Stimulated activated naive CD8-positive, alpha-beta T cell treated with anti-CD3 and anti-CD28 coated beads, Interleukin-15, amount 100 ng/mL, for 72 hours (primary cell): ENCODE data around the gene MAGEA1.
A peak's percentile ranks its signal among the peaks of the same experiment; 100 is the strongest.
"Not testable (repeated sequence)": the region's sequence is repeated elsewhere in the genome, so short reads cannot be mapped to it uniquely, and the experiment has no call there.

ENCODE experiments used
- ATAC-seq: fragments of 150-1000 bp; cut with Tn5 transposase; 2 replicates; pipeline ENCODE4 v1.10.0; 2021; ENCODE audit warnings: mild to moderate bottlenecking, moderate library complexity
- DNase-seq, 2 donors: peaks; one replicate each; pipeline ENCODE4 v3.0.0; 2021 to 2022
- H3K27ac Mint-ChIP-seq, 2 donors: one replicate each; pipeline ENCODE4 v1.8.0; 2022; ENCODE audit warnings: mild to moderate bottlenecking in 2 of 2, mixed read lengths in 2 of 2, moderate library complexity in 2 of 2
- H3K27me3 Mint-ChIP-seq: one replicate; pipeline ENCODE4 v1.8.0; 2022; ENCODE audit warnings: mixed read lengths
- H3K4me1 Mint-ChIP-seq: one replicate; pipeline ENCODE4 v1.8.0; 2022; ENCODE audit warnings: mild to moderate bottlenecking, mixed read lengths
- H3K4me3 Mint-ChIP-seq, 2 donors: one replicate each; pipeline ENCODE4 v1.8.0; 2022; ENCODE audit warnings: mild to moderate bottlenecking in 2 of 2, mixed read lengths in 2 of 2, moderate library complexity in 1 of 2
- H3K9me3 Mint-ChIP-seq, 2 donors: one replicate each; pipeline ENCODE4 v1.8.0; 2022; ENCODE audit warnings: mixed read lengths in 2 of 2

The MAGEA1 gene

GRCh38 chrX:153179131-153179530 is at the start of gene MAGEA1:
TSS of gene MAGEA1 (plus strand) at chrX:153179284. CDS start at chrX:153182390, 3,106 bp downstream.
- H3K27me3 Mint-ChIP-seq = no peaks in the 10 kb centered on the region
- DNase-seq = no peak

GRCh38 chrX:153132924-153133323 is 46.2 kb upstream of the MAGEA1 start:
- not testable (repeated sequence) for H3K27ac Mint-ChIP-seq, ATAC-seq, DNase-seq, H3K9me3 Mint-ChIP-seq, H3K27me3 Mint-ChIP-seq, H3K4me3 Mint-ChIP-seq, H3K4me1 Mint-ChIP-seq

More at GRCh38 chrX:153179131-153179530, at the start of gene MAGEA1:
- H3K4me3 Mint-ChIP-seq = no peak within 1 kb of the TSS
- peak within 1 kb of the TSS in 1 of 2 donors; percentile 63 for H3K27ac Mint-ChIP-seq
- H3K9me3 Mint-ChIP-seq = no peaks in the 10 kb centered on the region
- ATAC-seq = no peak
- no peaks in the 10 kb centered on the region for H3K4me1 Mint-ChIP-seq

- not testable (repeated sequence) for H3K4me1 Mint-ChIP-seq, H3K4me3 Mint-ChIP-seq, H3K27me3 Mint-ChIP-seq, H3K9me3 Mint-ChIP-seq, DNase-seq, H3K27ac Mint-ChIP-seq
- ATAC-seq = peak; percentile 42
These were observed 40.0 kb upstream of the MAGEA1 start for GRCh38 chrX:153139074-153139473.

GRCh38 chrX:153146288-153146687 is 32.8 kb upstream of the MAGEA1 start:
- not testable (repeated sequence) for H3K27ac Mint-ChIP-seq, DNase-seq, H3K27me3 Mint-ChIP-seq, H3K4me1 Mint-ChIP-seq, H3K4me3 Mint-ChIP-seq, H3K9me3 Mint-ChIP-seq
- ATAC-seq = peak; percentile 33

- Mint-ChIP-seq H3K27me3 (peaks cover 7% of the 10 kb centered on the region), H3K4me3 (no peak overlapping the region), H3K9me3 (no peaks in the 10 kb centered on the region), H3K27ac (no peak overlapping the region), H3K4me1 (no peaks in the 10 kb centered on the region)
- DNase-seq (no peak), ATAC-seq (no peak)
These were observed 25.6 kb upstream of the MAGEA1 start for GRCh38 chrX:153153516-153153915.

GRCh38 chrX:153157450-153157849 is 21.6 kb upstream of the MAGEA1 start:
- DNase-seq = no peak
- Mint-ChIP-seq H3K4me1 (no peaks in the 10 kb centered on the region), H3K27ac (no peak overlapping the region), H3K4me3 (no peak overlapping the region), H3K27me3 (peaks cover 7% of the 10 kb centered on the region), H3K9me3 (no peaks in the 10 kb centered on the region)
- no peak for ATAC-seq

GRCh38 chrX:153158319-153158718 is 20.8 kb upstream of the MAGEA1 start:
- Mint-ChIP-seq H3K27ac (no peak overlapping the region), H3K4me1 (no peaks in the 10 kb centered on the region), H3K4me3 (no peak overlapping the region), H3K27me3 (peaks cover 7% of the 10 kb centered on the region), H3K9me3 (no peaks in the 10 kb centered on the region)
- ATAC-seq = no peak
- DNase-seq = no peak

- ATAC-seq (no peak), DNase-seq (no peak)
- Mint-ChIP-seq H3K27me3 (peaks cover 7% of the 10 kb centered on the region), H3K9me3 (no peaks in the 10 kb centered on the region), H3K4me3 (no peak overlapping the region), H3K27ac (no peak overlapping the region), H3K4me1 (no peaks in the 10 kb centered on the region)
These were observed 17.1 kb upstream of the MAGEA1 start for GRCh38 chrX:153161952-153162351.

- no peaks in the 10 kb centered on the region for H3K4me1 Mint-ChIP-seq
- no peak for ATAC-seq
- no peak for DNase-seq
- peaks cover 7% of the 10 kb centered on the region for H3K27me3 Mint-ChIP-seq
- H3K4me3 Mint-ChIP-seq = no peak overlapping the region
- H3K9me3 Mint-ChIP-seq = no peaks in the 10 kb centered on the region
- no peak overlapping the region for H3K27ac Mint-ChIP-seq
These were observed 14.4 kb upstream of the MAGEA1 start for GRCh38 chrX:153164733-153165132.

GRCh38 chrX:153168423-153168822 is 10.7 kb upstream of the MAGEA1 start:
- not testable (repeated sequence) for DNase-seq, H3K27ac Mint-ChIP-seq, H3K27me3 Mint-ChIP-seq, H3K9me3 Mint-ChIP-seq, H3K4me1 Mint-ChIP-seq, H3K4me3 Mint-ChIP-seq, ATAC-seq

GRCh38 chrX:153181822-153182221 is 2.7 kb downstream of the MAGEA1 start:
- H3K27me3 Mint-ChIP-seq = no peaks in the 10 kb centered on the region
- ATAC-seq = no peak
- H3K4me1 Mint-ChIP-seq = no peaks in the 10 kb centered on the region
- H3K4me3 Mint-ChIP-seq = no peak overlapping the region
- no peak for DNase-seq
- H3K9me3 Mint-ChIP-seq = no peaks in the 10 kb centered on the region
- H3K27ac Mint-ChIP-seq = no peak overlapping the region

GRCh38 chrX:153184787-153185186 is 5.7 kb downstream of the MAGEA1 start:
- Mint-ChIP-seq H3K9me3 (no peaks in the 10 kb centered on the region), H3K4me3 (no peak overlapping the region), H3K4me1 (no peaks in the 10 kb centered on the region), H3K27me3 (peaks cover 10% of the 10 kb centered on the region), H3K27ac (no peak overlapping the region)
- DNase-seq = no peak
- no peak for ATAC-seq

GRCh38 chrX:153190381-153190780 is 11.3 kb downstream of the MAGEA1 start:
- H3K9me3 Mint-ChIP-seq = no peaks in the 10 kb centered on the region
- DNase-seq = no peak
- H3K4me3 Mint-ChIP-seq = no peak overlapping the region
- no peaks in the 10 kb centered on the region for H3K4me1 Mint-ChIP-seq
- H3K27ac Mint-ChIP-seq = no peak overlapping the region
- no peak for ATAC-seq
- peaks cover 19% of the 10 kb centered on the region for H3K27me3 Mint-ChIP-seq

- DNase-seq (no peak), ATAC-seq (no peak)
- Mint-ChIP-seq H3K4me1 (no peaks in the 10 kb centered on the region), H3K27ac (no peak overlapping the region), H3K9me3 (no peaks in the 10 kb centered on the region), H3K4me3 (no peak overlapping the region), H3K27me3 (peaks cover 10% of the 10 kb centered on the region)
These were observed 21.4 kb downstream of the MAGEA1 start for GRCh38 chrX:153200462-153200861.

GRCh38 chrX:153206425-153207046 is 27.5 kb downstream of the MAGEA1 start:
- Mint-ChIP-seq H3K4me1 (no peaks in the 10 kb centered on the region), H3K9me3 (peaks cover 0 to 7% of the 10 kb centered on the region in 2 donors), H3K27me3 (peaks cover 10% of the 10 kb centered on the region), H3K4me3 (no peak overlapping the region), H3K27ac (no peak overlapping the region)
- DNase-seq = no peak
- ATAC-seq = no peak

GRCh38 chrX:153209347-153209746 is 30.3 kb downstream of the MAGEA1 start:
- Mint-ChIP-seq H3K4me1 (no peaks in the 10 kb centered on the region), H3K27ac (no peak overlapping the region), H3K4me3 (no peak overlapping the region), H3K27me3 (peaks cover 4% of the 10 kb centered on the region), H3K9me3 (peaks cover 0 to 9% of the 10 kb centered on the region in 2 donors)
- DNase-seq = no peak
- no peak for ATAC-seq

- ATAC-seq = no peak
- no peak overlapping the region for H3K4me3 Mint-ChIP-seq
- H3K9me3 Mint-ChIP-seq = peaks cover 0 to 9% of the 10 kb centered on the region in 2 donors
- H3K27me3 Mint-ChIP-seq = no peaks in the 10 kb centered on the region
- H3K4me1 Mint-ChIP-seq = no peaks in the 10 kb centered on the region
- DNase-seq = no peak
- H3K27ac Mint-ChIP-seq = no peak overlapping the region
These were observed 35.9 kb downstream of the MAGEA1 start for GRCh38 chrX:153214934-153215333.
